HEK293T (cell line): ENCODE data around the gene SCLY.

Experiments used
- CTCF ChIA-PET: fragments of 350-600 bp; formaldehyde crosslinking; extraction: SDS; loops from one replicate; lab custom pipeline; 2021; ENCODE audit warnings: antibody characterized with exemption, inconsistent platforms; lab: Yijun Ruan, JAX
- POLR2A ChIA-PET: fragments of 350-600 bp; formaldehyde crosslinking; extraction: SDS; loops from one replicate; lab custom pipeline; 2020; ENCODE audit warnings: antibody characterized with exemption, inconsistent platforms; lab: Yijun Ruan, JAX
- DNase-seq: peaks from one replicate; pipeline ENCODE4 v3.0.0; 2012; ENCODE audit warnings: mixed read lengths; ENCODE audit errors: extremely low spot score
- ARNT ChIP-seq: fragments of 450-650 bp; IDR thresholded peaks from 2 replicates; pipeline ENCODE4 v1.6.1; 2017; ENCODE audit warnings: mild to moderate bottlenecking
- BHLHE40 ChIP-seq: fragments of 450-650 bp; IDR thresholded peaks from 2 replicates; pipeline ENCODE4 v1.6.1; 2016; ENCODE audit warnings: mild to moderate bottlenecking, moderate library complexity, borderline replicate concordance
- CTBP1 ChIP-seq: fragments of 450-650 bp; IDR thresholded peaks from 2 replicates; pipeline ENCODE4 v1.6.1; 2016; ENCODE audit warnings: borderline replicate concordance
- ELF4 ChIP-seq: fragments of 450-650 bp; IDR thresholded peaks from 2 replicates; pipeline ENCODE4 v1.6.1; 2017; ENCODE audit warnings: antibody characterized with exemption
- FOXA1 ChIP-seq: fragments of 450-650 bp; IDR thresholded peaks from 2 replicates; pipeline ENCODE4 v1.6.1; 2016; ENCODE audit warnings: mild to moderate bottlenecking
- FOXK2 ChIP-seq: fragments of 450-650 bp; IDR thresholded peaks from 2 replicates; pipeline ENCODE4 v1.6.1; 2016; ENCODE audit warnings: mild to moderate bottlenecking
- FOXM1 ChIP-seq: fragments of 450-650 bp; IDR thresholded peaks from 2 replicates; pipeline ENCODE4 v1.6.1; 2017; ENCODE audit warnings: mild to moderate bottlenecking, borderline replicate concordance
- HDGF ChIP-seq: fragments of 450-650 bp; IDR thresholded peaks from 2 replicates; pipeline ENCODE4 v1.6.1; 2017; ENCODE audit warnings: antibody characterized with exemption, borderline replicate concordance
- L3MBTL2 ChIP-seq: fragments of 450-650 bp; conservative IDR thresholded peaks from 2 replicates; pipeline ENCODE4 v1.6.1; 2016; ENCODE audit warnings: mild to moderate bottlenecking
- LEF1 ChIP-seq: fragments of 450-650 bp; IDR thresholded peaks from 2 replicates; pipeline ENCODE4 v1.6.1; 2017; ENCODE audit warnings: mild to moderate bottlenecking, borderline replicate concordance
- NFRKB ChIP-seq: fragments of 450-650 bp; IDR thresholded peaks from 2 replicates; pipeline ENCODE4 v1.6.1; 2016; ENCODE audit warnings: mild to moderate bottlenecking, moderate library complexity
- PKNOX1 ChIP-seq: fragments of 450-650 bp; IDR thresholded peaks from 2 replicates; pipeline ENCODE4 v1.6.1; 2016
- SP1 ChIP-seq: fragments of 450-650 bp; IDR thresholded peaks from 2 replicates; pipeline ENCODE4 v1.6.1; 2017
- SUZ12 ChIP-seq: fragments of 450-650 bp; IDR thresholded peaks from 2 replicates; pipeline ENCODE4 v1.6.1; 2016; ENCODE audit warnings: mild to moderate bottlenecking
- TARDBP ChIP-seq: fragments of 450-650 bp; IDR thresholded peaks from 2 replicates; pipeline ENCODE4 v1.6.1; 2016
- ZNF384 ChIP-seq: fragments of 450-650 bp; IDR thresholded peaks from 2 replicates; pipeline ENCODE4 v1.6.1; 2016

The SCLY gene

GRCh38 chr2:238116298-238117198 lies 55.7 kb downstream of the SCLY start:
- TF ChIP-seq SUZ12, result no peak
- TF ChIP-seq SP1, result no peak
- TF ChIP-seq ELF4, result no peak
- no peak for TF ChIP-seq FOXA1
- no peak for TF ChIP-seq NFRKB
- no peak for TF ChIP-seq PKNOX1
- TF ChIP-seq L3MBTL2, result no peak
- no peak for TF ChIP-seq LEF1
- no peak for TF ChIP-seq FOXK2
- TF ChIP-seq ZNF384, result no peak
- no peak for TF ChIP-seq ARNT
- TF ChIP-seq CTBP1, result no peak
- TF ChIP-seq BHLHE40, result no peak
- TF ChIP-seq TARDBP, result no peak
- TF ChIP-seq HDGF, result no peak
- no peak for TF ChIP-seq FOXM1
- CTCF ChIA-PET, result no interaction called here
- POLR2A ChIA-PET, result no interaction called here
- DNase-seq, result no peak

GRCh38 chr2:238117199-238118154 lies 56.7 kb downstream of the SCLY start:
- CTCF ChIA-PET, result no interaction called here
- no peak for DNase-seq
- POLR2A ChIA-PET, result no interaction called here
- TF ChIP-seq ARNT (no peak), ZNF384 (no peak), FOXK2 (no peak), FOXM1 (no peak), PKNOX1 (no peak), TARDBP (no peak)

GRCh38 chr2:238119756-238120462 lies 59.1 kb downstream of the SCLY start:
- no peak for DNase-seq
- POLR2A ChIA-PET, result no interaction called here
- CTCF ChIA-PET, result no interaction called here
- TF ChIP-seq L3MBTL2, result no peak
- no peak for TF ChIP-seq ZNF384
- TF ChIP-seq ARNT, result no peak
- TF ChIP-seq TARDBP, result no peak
- TF ChIP-seq ELF4, result no peak
- no peak for TF ChIP-seq HDGF
- TF ChIP-seq LEF1, result no peak
- TF ChIP-seq FOXK2, result no peak
- TF ChIP-seq PKNOX1, result no peak
- no peak for TF ChIP-seq FOXA1
- TF ChIP-seq SUZ12, result no peak
- no peak for TF ChIP-seq CTBP1
- no peak for TF ChIP-seq FOXM1
- no peak for TF ChIP-seq BHLHE40
- no peak for TF ChIP-seq SP1
- no peak for TF ChIP-seq NFRKB

GRCh38 chr2:238120463-238121298 lies 59.9 kb downstream of the SCLY start:
- ChIA-PET POLR2A (no interaction called here), CTCF (no interaction called here)
- no peak for TF ChIP-seq ZNF384
- TF ChIP-seq PKNOX1, result 0 out of 2 replicates have a peak, but pooled peaks have one; percentile 17
- no peak for TF ChIP-seq FOXA1
- TF ChIP-seq CTBP1, result no peak
- no peak for TF ChIP-seq LEF1
- TF ChIP-seq HDGF, result no peak
- no peak for TF ChIP-seq FOXM1
- DNase-seq, result no peak
